Astrocyte of the hippocampus (primary cell): Measurements from ENCODE around the gene ACTR3C.
"Not testable (repeated sequence)": the region's sequence is repeated elsewhere in the genome, so short reads cannot be mapped to it uniquely, and the experiment has no call there.

ENCODE experiments used
- DNase-seq: peaks from one replicate; pipeline ENCODE4 v3.0.0; 2011; ENCODE audit warnings: low read depth, low spot score

The ACTR3C gene

GRCh38 chr7:150283608-150284007 is 39.7 kb downstream of the ACTR3C start:
- not testable (repeated sequence) for DNase-seq

DNA sequence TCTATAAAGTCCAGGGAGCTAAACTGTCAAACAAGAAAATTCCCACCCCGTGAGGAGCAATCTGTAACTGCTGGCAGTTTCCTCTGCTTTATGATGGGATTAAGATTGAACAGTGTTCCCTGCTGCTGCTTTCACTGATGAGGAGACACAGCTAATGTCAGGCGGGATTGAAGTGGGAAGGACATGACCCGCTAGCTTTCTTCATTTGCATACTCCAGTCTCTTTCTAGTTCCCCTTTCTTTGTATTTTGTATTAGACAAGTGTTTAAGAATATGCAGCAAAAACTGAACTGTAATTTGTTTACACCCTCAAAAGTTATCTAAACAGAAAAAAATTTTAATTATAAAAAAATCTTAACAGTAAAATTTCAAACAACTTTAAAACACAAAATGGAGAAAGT is 40.2 kb downstream of the ACTR3C start:
- DNase-seq: not testable (repeated sequence)

GRCh38 chr7:150281681-150282403 is 41.5 kb downstream of the ACTR3C start:
- not testable (repeated sequence) for DNase-seq

GRCh38 chr7:150278383-150278782 is 45.0 kb downstream of the ACTR3C start:
- not testable (repeated sequence) for DNase-seq

DNA sequence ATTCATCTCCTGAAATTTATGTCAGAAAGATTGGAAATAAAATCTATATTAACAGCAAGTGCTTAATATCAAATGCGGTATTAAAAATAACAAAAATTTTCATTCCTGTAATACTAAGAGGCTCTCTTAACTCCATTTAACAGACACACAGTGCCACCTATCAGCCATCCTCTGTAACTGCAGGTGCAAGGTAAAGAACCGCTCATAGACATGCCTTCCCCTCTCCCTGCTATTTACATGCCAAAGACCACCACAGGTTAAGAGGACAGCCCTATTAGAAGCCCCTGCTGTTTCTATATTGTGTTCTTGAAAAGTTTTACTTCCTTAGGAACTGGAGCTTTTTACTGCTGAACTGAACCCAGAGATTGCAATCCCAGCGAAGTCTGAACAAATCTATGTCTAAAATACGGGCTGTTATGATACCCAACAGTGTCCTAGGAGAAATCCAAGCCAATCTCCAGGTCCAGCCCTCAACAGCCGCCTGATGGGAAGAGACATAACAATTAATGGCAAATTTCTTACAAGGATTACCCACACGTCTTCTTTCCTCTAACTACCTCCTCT is 47.1 kb downstream of the ACTR3C start:
- DNase-seq: peak; percentile 29

DNA sequence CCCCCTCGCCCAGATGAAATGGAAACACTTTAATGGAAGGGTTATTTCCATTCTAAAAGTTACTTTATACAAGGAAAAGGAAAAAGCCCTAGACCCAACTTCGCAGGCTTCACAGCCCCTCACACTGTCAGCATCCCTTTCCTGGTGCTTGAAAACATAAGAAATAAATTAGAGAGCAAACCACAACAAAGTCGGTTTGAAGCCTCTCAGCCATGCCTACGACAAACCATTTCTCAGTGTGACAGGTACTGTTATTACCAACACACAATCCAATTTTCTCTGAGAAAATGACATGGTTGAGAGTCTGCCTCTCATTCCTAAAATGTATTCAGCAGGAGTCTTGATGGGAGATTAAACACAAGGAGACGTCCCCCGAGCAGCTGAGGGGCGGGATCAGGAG is 51.4 kb downstream of the ACTR3C start:
- not testable (repeated sequence) for DNase-seq

GRCh38 chr7:150270101-150270824 is 53.1 kb downstream of the ACTR3C start:
- DNase-seq: not testable (repeated sequence)

DNA sequence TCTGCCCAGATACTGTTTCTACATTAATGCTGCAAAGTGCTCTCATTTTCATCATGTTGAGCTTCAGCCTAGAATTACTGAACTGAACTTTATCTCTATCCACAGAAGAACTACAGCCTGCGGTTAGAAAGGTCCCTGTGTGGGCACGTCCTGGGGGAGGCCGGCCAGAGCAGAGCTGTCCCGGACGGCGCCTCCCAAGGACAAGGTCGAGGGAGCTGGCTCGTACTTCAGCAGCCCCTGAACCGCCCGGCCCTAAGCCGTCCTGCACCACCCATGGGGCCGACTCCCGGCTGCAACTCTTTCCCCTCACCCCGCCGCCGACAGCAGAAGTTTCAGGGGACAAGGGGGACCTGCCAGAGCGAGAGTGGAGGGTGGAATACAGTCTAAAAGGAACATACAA is 54.5 kb downstream of the ACTR3C start:
- not testable (repeated sequence) for DNase-seq

DNA sequence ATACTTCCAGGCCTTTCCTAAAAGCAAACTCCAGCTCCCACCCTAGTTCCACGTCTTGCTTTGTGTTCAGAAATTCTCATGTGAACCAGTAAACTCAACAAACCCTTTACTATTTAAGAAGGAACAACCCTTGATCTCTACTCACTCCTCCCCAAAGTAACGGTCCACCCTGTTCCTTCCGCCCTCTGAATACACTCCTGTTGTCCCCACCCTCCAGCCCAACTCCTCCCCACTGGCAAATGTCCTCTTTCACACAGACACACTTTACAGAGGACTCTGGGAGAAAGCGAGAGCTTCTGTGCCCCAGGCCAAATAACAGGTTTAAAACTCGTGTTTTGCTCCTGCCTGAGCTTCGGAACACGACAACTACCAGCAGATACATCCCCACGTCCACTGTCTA is 55.1 kb downstream of the ACTR3C start:
- not testable (repeated sequence) for DNase-seq

- DNase-seq: not testable (repeated sequence)
These were observed 56.2 kb downstream of the ACTR3C start for GRCh38 chr7:150266953-150267665.

GRCh38 chr7:150262656-150263055 is 60.7 kb downstream of the ACTR3C start:
- not testable (repeated sequence) for DNase-seq

DNA sequence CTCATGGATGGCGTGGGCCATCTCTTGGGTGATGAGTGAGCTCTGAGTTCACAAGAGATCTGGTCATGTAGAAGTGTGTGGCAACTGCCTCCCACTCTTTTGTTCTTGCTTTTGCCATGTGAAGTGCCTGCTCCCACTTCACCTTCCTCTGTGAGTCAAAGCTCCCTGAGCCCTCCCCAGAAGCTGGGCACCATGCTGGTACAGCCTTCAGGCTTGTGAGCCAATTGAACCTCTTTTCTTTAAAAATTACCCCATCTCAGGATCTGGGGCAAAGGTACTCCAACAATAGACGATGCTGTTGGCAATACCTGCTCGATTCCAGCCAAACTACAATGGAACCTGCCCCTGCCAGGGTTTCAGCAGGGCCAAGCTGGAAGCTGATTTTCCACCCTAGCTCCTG is 75.6 kb downstream of the ACTR3C start:
- DNase-seq: not testable (repeated sequence)

GRCh38 chr7:150245208-150245607 is 78.1 kb downstream of the ACTR3C start:
- not testable (repeated sequence) for DNase-seq

GRCh38 chr7:150242935-150243334 is 80.4 kb downstream of the ACTR3C start:
- not testable (repeated sequence) for DNase-seq

DNA sequence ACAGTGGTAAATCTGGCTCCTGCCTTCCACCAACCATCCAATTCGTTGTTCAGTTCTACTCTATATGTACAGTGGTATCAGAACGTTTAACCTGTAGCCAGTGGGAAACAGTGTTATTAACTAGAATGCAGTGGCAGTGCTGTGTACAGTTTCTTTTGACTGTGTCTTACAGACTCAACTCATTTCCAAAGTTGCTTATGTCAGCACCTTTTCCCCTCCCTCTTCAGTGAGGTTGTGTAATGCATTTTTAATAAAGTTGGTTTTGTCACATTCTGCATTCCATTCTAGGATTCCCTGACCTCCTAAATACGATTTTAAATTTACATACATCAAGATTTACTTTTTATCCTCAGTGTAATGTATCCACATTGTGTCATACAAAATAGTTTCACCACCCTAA is 97.9 kb downstream of the ACTR3C start:
- DNase-seq: not testable (repeated sequence)

DNA sequence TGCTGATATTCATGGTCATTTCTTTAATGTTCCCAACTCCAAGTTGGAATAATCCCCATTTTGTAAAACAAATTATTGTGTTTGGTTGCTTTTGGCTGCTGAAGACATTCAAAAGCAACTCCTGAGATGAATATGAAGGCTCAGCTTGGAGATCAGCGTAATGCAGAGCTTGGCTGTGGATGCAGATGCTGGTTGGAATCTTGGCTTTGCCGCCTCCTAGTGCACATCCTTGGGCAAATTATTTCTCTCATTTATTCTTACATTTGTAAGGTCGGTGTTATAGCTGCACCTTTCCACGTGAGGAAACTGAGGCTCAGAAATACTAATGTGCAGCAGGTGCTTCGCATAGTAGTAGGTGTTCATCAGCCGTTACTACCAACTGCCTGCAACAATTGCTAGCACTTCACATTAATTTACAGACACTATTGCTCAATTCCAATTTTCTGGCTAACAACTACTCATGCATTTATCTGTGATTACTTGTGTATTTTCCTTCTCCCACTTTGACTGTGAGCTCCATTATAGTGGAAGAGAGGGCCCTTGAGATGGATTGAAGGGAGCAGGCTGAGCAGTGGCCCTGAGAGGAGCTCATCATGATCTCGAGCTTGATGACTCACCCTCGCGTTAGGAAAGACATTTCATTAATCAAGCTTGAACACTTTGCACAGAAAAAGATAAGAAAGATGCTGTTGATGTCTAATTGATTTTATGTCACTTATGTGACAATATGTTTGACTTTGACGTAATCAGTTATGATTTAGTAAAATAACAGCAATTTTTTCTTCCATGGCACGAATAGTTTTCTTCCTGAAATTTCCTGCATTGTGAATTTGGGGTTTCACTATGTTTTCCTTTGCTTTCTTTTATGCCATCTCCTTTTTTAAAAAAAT is 101.0 kb downstream of the ACTR3C start:
- not testable (repeated sequence) for DNase-seq

GRCh38 chr7:150220673-150221181 is 102.6 kb downstream of the ACTR3C start:
- peak; percentile 1 for DNase-seq

DNA sequence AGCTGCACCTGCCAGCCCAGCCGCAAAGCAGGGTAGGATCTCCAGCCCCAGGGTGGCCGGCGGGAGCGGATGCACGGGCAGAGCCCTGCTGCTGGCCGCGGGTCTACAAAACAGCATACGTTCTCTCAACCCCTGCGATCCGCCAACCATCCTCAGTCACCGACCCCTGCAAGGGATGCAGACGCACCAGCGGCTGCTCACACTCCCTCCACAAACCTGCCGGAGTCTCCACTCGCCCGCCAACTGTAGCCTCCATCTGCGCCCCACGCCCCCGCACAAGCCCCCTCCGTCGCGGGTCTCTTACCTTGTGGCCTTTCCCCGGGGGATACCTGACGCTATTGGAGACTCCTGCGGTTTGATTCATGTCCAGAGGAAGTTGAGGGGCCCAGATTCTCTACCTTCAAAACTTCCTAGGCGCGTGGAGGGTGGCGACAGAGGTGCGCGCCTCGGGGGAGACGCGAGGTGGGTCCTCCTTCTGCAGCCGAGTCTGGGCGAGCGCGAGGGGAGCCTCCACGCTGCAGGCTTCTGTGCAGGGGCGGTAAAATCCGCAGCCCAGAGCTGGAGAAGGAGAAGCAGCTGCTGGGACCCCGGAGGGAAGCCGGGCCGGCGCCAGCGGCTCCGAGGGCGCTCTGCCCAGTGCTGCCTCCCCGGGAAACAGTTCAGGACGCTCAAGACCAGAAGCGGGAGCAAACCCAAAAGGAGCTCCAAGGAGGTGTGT is 103.2 kb downstream of the ACTR3C start:
- DNase-seq: not testable (repeated sequence)

GRCh38 chr7:150206848-150207247 is 116.5 kb downstream of the ACTR3C start:
- DNase-seq: not testable (repeated sequence)

DNA sequence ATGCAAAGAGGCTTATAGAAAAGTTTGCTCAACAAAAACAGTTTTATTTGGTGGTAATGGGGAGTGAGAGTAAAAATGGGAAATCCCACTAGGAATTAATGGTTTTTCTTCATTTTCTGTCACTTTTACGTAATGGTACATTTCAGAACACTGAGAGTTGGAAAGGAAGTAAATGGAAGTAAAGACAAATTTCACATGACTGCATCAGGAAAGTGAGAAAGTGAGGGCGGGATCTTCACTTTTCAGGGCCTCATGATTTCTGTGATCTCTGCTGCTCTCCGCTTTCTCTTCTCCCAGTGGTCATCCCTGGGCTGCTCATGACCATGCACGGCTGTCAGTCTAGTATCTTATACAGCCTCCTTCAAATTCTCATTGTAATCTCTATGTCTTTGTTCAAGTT is 117.5 kb downstream of the ACTR3C start:
- not testable (repeated sequence) for DNase-seq
